Hypothalamus (tissue), 51 donors: ENCODE results near the gene CCDC77.

ENCODE experiments used
- DNase-seq, 51 donors: peaks; one replicate each; lab custom pipeline; 2025; lab: John Stamatoyannopoulos, UW

The CCDC77 gene

DNA sequence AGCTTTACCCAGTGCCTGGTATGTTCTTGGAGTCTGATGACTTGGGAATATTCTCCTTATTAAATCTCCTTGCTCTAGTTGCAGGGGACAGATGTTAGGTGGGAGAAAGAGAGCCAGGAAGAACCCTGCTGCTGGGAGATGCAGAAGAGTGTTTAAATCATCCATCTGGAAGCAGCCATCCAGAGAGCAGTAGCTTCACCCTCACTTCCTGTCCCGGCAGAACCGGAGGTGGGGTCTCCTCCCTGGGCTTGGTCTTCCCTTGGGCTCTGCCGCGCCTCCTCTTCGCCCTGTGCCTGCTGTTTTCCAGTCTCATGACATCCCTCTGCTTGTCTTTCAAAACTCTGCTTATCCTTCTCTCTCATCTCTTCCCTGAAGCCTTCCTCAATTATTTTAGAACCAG, 73.8 kb downstream of the CCDC77 start:
- no peak for DNase-seq

DNA sequence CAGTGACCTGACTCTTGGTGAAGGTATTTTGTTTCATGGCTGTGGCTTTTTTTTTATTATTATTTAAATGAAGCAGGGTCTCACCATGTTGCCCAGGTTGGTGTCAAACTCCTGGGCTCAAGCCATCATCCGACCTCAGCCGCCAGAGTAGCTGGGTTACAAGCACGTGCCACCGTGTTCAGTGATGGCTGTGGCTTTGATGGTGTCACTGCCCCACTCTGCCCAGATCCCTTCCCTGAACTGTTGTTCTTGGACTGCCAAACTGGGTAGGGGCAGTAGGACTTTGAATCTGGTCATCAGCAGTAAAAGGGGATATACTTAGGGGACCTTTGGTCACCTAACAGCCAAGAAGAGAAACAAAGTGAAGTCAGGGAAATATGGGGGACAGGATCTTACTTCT, 77.7 kb downstream of the CCDC77 start:
- no peak for DNase-seq

DNA sequence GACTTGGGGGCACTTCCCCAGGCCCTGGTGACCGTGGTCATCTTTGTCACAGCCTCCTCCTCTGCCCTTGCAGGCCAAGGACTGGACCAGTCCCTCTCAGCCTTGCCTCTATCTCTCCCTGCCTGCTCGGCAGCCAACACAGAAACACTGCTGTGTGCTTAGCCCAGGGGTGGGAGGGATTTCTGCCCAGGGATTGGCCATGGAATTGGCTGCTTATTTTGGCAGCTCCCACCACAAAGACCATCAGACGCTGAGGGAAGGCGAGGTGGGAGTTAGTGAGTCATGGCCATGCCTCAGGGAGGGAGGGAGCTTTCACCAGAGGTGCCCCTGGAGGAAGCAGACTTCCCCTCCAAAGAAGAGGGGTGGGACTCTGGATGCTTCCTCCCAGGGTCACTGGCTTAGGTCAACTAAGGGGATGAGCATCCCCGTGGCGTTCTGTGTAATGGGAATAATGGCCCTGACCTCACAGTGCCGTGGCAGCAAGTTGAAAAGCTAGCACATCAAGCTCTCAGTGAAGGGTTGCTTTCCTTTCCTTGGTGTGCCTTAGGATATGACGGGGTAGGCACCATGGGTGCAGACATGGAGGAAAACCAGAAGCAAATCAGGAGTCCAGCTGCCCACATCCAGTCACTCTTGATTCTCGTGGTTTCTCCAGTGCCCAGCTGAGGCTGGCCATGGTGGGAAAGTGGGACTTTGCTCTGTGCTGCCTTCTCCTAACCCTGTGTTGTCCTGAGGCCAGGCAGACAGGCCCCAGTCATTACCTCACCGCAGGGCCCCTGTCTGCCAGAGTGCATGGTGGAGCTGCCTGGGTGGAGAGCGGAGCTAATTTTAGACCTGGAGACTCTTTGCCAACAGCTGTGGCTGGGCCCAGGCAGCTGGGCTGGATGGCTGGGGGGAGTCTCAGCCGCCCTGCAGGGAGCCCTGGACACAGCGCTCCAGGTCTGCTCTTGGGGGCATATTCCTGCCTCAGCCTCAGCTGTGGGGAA, 79.7 kb downstream of the CCDC77 start:
- DNase-seq = no peak

DNA sequence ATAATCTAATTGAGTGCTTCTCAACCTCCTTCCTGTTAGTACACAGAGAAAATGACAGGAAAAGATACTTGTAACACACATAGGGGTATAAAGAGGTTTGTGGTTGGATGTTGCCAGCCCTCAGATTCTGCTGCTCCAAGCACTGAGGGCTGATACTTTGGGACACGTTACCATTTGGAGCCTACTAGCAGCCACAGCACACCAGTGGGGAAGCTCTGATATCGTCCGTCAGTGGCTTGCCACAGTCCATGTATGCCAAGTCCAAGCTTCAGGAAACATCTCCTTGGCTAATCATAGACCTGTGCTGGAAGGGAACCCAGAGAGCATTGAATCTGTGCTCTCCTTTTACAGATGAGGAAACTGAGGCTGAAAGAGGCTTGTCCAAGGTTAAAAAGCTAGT, 80.6 kb downstream of the CCDC77 start:
- DNase-seq = no peak

DNA sequence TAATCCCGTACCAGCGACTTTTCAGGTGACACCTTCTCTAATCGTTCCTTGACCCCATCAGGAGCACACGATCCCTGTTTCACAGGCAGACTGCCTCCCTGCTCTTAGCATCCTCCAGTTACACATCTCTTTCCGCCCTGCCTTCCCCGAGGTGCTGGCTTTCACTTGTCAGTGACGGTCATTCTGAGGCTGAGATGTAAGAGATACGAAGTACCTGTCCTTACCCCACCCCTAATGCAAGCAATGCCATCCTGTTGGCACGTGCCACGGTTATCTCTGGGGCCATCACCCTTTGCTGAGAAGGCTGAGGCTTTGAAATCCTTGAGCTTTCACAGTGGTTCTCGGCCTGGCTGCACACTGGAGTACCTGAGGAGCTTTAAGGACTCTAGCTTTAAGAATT, 82.7 kb downstream of the CCDC77 start:
- no peak for DNase-seq

DNA sequence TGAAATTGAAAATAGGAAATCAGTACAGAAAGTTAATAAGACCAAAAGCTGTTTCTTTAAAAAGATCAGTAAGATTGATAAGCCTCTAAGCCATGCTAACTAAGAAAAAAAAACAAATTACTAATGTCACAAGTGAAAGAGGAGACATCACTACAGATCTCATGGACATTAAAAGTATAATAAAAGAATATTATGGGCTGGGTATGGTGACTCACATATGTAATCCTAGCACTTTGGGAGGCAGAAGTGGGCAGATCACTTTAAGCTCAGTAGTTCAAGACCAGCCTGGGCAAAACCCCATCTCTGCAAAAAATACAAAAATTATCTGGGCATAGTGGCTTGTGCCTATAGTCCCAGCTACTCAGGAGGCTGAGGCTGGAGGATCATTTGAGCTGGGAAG, 88.8 kb downstream of the CCDC77 start:
- DNase-seq = no peak
